ENCODE data around the gene PARM1.

The PARM1 gene

GRCh38 chr4:75030649-75031235, 97.8 kb downstream of the PARM1 start:
- no peak for TF ChIP-seq JUND (IDR thresholded peaks at IDR 0.05; ENCODE audit: low read depth)
- DNase-seq (ENCODE audit: low read depth in 1 of 2, low spot score in 1 of 2): no peak
- in situ Hi-C loops (cut with HindIII; ENCODE audit: low pct_unique_long_range_greater_than_20kb, low sequenced_read_pairs): no loop called here

GRCh38 chr4:75031775-75032174, 98.9 kb downstream of the PARM1 start:
- TF ChIP-seq JUND (IDR thresholded peaks at IDR 0.05; ENCODE audit: low read depth): no peak
- no peak for DNase-seq (ENCODE audit: low read depth in 1 of 2, low spot score in 1 of 2)
- in situ Hi-C loops (cut with HindIII; ENCODE audit: low pct_unique_long_range_greater_than_20kb, low sequenced_read_pairs): no loop called here

- DNase-seq (ENCODE audit: low read depth in 1 of 2, low spot score in 1 of 2): no peak
- in situ Hi-C loops (cut with HindIII; ENCODE audit: low pct_unique_long_range_greater_than_20kb, low sequenced_read_pairs): no loop called here
- no peak for TF ChIP-seq JUND (IDR thresholded peaks at IDR 0.05; ENCODE audit: low read depth)
Observed at GRCh38 chr4:75034523-75034922, 101.6 kb downstream of the PARM1 start.

GRCh38 chr4:75035321-75035720, 102.4 kb downstream of the PARM1 start:
- no peak for DNase-seq (ENCODE audit: low read depth in 1 of 2, low spot score in 1 of 2)
- in situ Hi-C loops (cut with HindIII; ENCODE audit: low pct_unique_long_range_greater_than_20kb, low sequenced_read_pairs): no loop called here
- TF ChIP-seq JUND (IDR thresholded peaks at IDR 0.05; ENCODE audit: low read depth): no peak

GRCh38 chr4:75036046-75036830, 103.3 kb downstream of the PARM1 start:
- in situ Hi-C loops (cut with HindIII; ENCODE audit: low pct_unique_long_range_greater_than_20kb, low sequenced_read_pairs): no loop called here
- no peak for TF ChIP-seq JUND (IDR thresholded peaks at IDR 0.05; ENCODE audit: low read depth)
- no peak for DNase-seq (ENCODE audit: low read depth in 1 of 2, low spot score in 1 of 2)

GRCh38 chr4:75037252-75037651, 104.3 kb downstream of the PARM1 start:
- no peak for TF ChIP-seq JUND (IDR thresholded peaks at IDR 0.05; ENCODE audit: low read depth)
- no peak for DNase-seq (ENCODE audit: low read depth in 1 of 2, low spot score in 1 of 2)
- in situ Hi-C loops (cut with HindIII; ENCODE audit: low pct_unique_long_range_greater_than_20kb, low sequenced_read_pairs): no loop called here

GRCh38 chr4:75038376-75038775, 105.5 kb downstream of the PARM1 start:
- in situ Hi-C loops (cut with HindIII; ENCODE audit: low pct_unique_long_range_greater_than_20kb, low sequenced_read_pairs): no loop called here
- TF ChIP-seq JUND (IDR thresholded peaks at IDR 0.05; ENCODE audit: low read depth): no peak
- no peak for DNase-seq (ENCODE audit: low read depth in 1 of 2, low spot score in 1 of 2)

- no peak for TF ChIP-seq JUND (IDR thresholded peaks at IDR 0.05; ENCODE audit: low read depth)
- in situ Hi-C loops (cut with HindIII; ENCODE audit: low pct_unique_long_range_greater_than_20kb, low sequenced_read_pairs): no loop called here
- no peak for DNase-seq (ENCODE audit: low read depth in 1 of 2, low spot score in 1 of 2)
Observed at GRCh38 chr4:75040703-75041102, 107.8 kb downstream of the PARM1 start.

- in situ Hi-C loops (cut with HindIII; ENCODE audit: low pct_unique_long_range_greater_than_20kb, low sequenced_read_pairs): no loop called here
- no peak for TF ChIP-seq JUND (IDR thresholded peaks at IDR 0.05; ENCODE audit: low read depth)
- no peak for DNase-seq (ENCODE audit: low read depth in 1 of 2, low spot score in 1 of 2)
Observed at GRCh38 chr4:75042601-75043208, 109.8 kb downstream of the PARM1 start.

- TF ChIP-seq JUND (IDR thresholded peaks at IDR 0.05; ENCODE audit: low read depth): no peak
- DNase-seq (ENCODE audit: low read depth in 1 of 2, low spot score in 1 of 2): no peak
- in situ Hi-C loops (cut with HindIII; ENCODE audit: low pct_unique_long_range_greater_than_20kb, low sequenced_read_pairs): no loop called here
Observed at GRCh38 chr4:75046226-75046625, 113.3 kb downstream of the PARM1 start.

- TF ChIP-seq JUND (IDR thresholded peaks at IDR 0.05; ENCODE audit: low read depth): no peak
- in situ Hi-C loops (cut with HindIII; ENCODE audit: low pct_unique_long_range_greater_than_20kb, low sequenced_read_pairs): no loop called here
- no peak for DNase-seq (ENCODE audit: low read depth in 1 of 2, low spot score in 1 of 2)
Observed at GRCh38 chr4:75046641-75047040, 113.7 kb downstream of the PARM1 start.

GRCh38 chr4:75048208-75048879, 115.4 kb downstream of the PARM1 start:
- TF ChIP-seq JUND (IDR thresholded peaks at IDR 0.05; ENCODE audit: low read depth): no peak
- in situ Hi-C loops (cut with HindIII; ENCODE audit: low pct_unique_long_range_greater_than_20kb, low sequenced_read_pairs): no loop called here
- DNase-seq (ENCODE audit: low read depth in 1 of 2, low spot score in 1 of 2): no peak

GRCh38 chr4:75051431-75051830, 118.5 kb downstream of the PARM1 start:
- DNase-seq (ENCODE audit: low read depth in 1 of 2, low spot score in 1 of 2): no peak
- no peak for TF ChIP-seq JUND (IDR thresholded peaks at IDR 0.05; ENCODE audit: low read depth)
- in situ Hi-C loops (cut with HindIII; ENCODE audit: low pct_unique_long_range_greater_than_20kb, low sequenced_read_pairs): no loop called here

Data from T47D (cell line).